ENCODE data around the gene TM9SF3.

TM9SF3 gene

DNA sequence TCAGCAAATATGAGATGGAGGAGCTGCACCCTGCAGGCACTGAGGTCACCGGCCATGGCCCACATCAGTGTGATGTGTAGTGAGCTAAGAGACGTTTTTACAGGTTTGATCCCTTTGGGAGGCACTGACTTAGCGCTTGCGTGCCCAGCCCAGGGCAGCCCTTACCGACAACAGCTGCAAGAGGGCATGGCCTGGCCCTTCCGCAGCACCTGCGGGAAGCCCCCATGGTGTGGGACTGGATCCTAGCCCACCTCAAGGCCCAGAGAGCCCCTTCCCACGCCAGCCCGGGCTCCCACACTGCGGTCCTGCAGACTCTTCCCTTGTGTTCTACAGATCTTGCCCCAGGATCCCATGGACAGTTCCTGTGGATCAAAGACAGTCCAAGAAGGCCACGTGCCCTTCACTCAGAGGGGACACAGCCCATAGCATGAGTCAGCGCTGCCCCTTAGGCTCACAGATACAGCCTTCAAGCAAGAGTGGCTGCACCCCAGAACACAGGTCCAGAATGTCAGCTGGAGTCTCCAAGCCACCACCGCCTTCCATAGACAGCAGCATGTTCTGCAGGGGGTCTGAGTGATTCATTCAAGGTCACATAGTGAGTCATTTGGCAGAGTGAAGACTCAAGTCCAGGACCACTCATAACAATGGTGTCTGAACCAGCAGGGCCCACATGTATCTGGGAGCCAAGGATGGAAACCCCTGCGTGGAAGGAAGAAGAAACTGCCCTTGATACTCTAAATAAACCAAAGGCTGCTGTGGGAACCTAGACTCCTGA, 98.5 kb downstream of the TM9SF3 start:
- no peak overlapping the region for H3K27ac ChIP-seq (ENCODE audit: insufficient read depth in 1 of 2, low read depth in 1 of 2, low read length in 2 of 2, poor library complexity in 1 of 2, severe bottlenecking in 2 of 2)
- DNase-seq, result no peak
- 95% methylated on average over 14 of the region's 14 CpGs for WGBS (ENCODE audit: insufficient coverage)
- POLR2A ChIA-PET, result no interaction called here
- H3K4me3 ChIP-seq (ENCODE audit: control insufficient read depth in 1 of 7, extremely low read depth in 1 of 7, insufficient read depth in 4 of 7, low read depth in 2 of 7, low read length in 6 of 7), result no peak overlapping the region
- CTCF ChIA-PET, result no interaction called here
- H3K27me3 ChIP-seq (replicated peaks in 2 of 5; ENCODE audit: control insufficient read depth in 4 of 5, insufficient read depth in 5 of 5, low read length in 4 of 5), result peaks cover 0 to 9% (median 4%) of the 10 kb centered on the region in 5 experiments
- H3K9me3 ChIP-seq (ENCODE audit: control extremely low read depth in 1 of 5, control insufficient read depth in 4 of 5, insufficient read depth in 2 of 5, low read depth in 1 of 5, low read length in 4 of 5), result no peaks in the 10 kb centered on the region
- H3K36me3 ChIP-seq (ENCODE audit: control insufficient read depth in 4 of 4, insufficient read depth in 4 of 4, low read length in 3 of 4), result no peaks in the 10 kb centered on the region
- H3K4me1 ChIP-seq (ENCODE audit: control extremely low read depth in 1 of 4, control insufficient read depth in 4 of 4, insufficient read depth in 4 of 4, low read length in 3 of 4), result no peaks in the 10 kb centered on the region

DNA sequence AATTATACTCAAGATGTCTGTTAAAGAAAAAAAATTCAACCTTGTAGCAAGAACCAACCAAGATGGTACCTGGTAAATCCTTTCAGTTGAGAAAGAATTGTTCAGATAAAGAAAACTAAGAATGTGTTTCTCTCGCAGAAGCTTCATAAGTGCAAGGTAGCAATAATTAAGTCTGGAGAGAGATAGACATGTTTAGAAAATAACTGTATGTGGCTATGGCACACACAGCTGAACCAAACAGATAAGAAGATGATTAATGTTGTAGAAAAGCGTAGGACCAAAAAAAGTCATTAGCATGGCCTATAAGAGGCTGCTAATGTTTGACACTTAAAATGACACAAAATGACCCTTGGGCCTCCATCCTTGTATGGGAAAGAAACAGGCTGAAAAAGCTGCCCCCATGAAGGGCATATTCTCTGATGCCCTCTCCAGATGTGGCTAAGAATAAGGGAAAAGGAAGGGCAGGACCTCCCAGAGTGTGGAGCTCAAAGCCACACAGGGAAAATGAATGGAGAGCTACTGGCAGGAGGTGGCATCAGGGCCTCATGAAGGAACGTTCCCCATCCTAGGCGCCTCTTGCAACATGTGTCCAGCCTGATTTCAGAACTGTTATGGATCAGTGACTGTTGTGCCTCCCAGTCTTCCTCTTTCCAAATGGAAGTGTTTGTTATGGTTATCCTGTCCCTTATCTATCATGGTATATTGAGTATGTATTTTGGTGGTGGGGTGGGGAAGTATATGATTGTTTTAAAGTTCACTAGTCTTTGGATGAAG, 103.8 kb downstream of the TM9SF3 start:
- H3K36me3 ChIP-seq (ENCODE audit: control insufficient read depth in 4 of 4, insufficient read depth in 4 of 4, low read length in 3 of 4), result no peaks in the 10 kb centered on the region
- DNase-seq, result peak; percentile 14 to 70 (median 46)
- POLR2A ChIA-PET, result no interaction called here
- no peak overlapping the region for H3K27ac ChIP-seq (ENCODE audit: insufficient read depth in 1 of 2, low read depth in 1 of 2, low read length in 2 of 2, poor library complexity in 1 of 2, severe bottlenecking in 2 of 2)
- peaks cover 0 to 7% (median 2%) of the 10 kb centered on the region in 5 experiments for H3K27me3 ChIP-seq (replicated peaks in 2 of 5; ENCODE audit: control insufficient read depth in 4 of 5, insufficient read depth in 5 of 5, low read length in 4 of 5)
- no peak overlapping the region for H3K4me3 ChIP-seq (ENCODE audit: control insufficient read depth in 1 of 7, extremely low read depth in 1 of 7, insufficient read depth in 4 of 7, low read depth in 2 of 7, low read length in 6 of 7)
- peaks cover 0 to 3% (median 0%) of the 10 kb centered on the region in 5 experiments for H3K9me3 ChIP-seq (ENCODE audit: control extremely low read depth in 1 of 5, control insufficient read depth in 4 of 5, insufficient read depth in 2 of 5, low read depth in 1 of 5, low read length in 4 of 5)
- CTCF ChIA-PET, result interaction anchor here (6.1 kb wide), 1 partner anchor 8 kb away, joined by 17 read pairs; no protein-coding TSS in a partner anchor
- H3K4me1 ChIP-seq (ENCODE audit: control extremely low read depth in 1 of 4, control insufficient read depth in 4 of 4, insufficient read depth in 4 of 4, low read length in 3 of 4), result no peaks in the 10 kb centered on the region
- WGBS (ENCODE audit: insufficient coverage), result 87% methylated on average over 3 of the region's 4 CpGs

DNA sequence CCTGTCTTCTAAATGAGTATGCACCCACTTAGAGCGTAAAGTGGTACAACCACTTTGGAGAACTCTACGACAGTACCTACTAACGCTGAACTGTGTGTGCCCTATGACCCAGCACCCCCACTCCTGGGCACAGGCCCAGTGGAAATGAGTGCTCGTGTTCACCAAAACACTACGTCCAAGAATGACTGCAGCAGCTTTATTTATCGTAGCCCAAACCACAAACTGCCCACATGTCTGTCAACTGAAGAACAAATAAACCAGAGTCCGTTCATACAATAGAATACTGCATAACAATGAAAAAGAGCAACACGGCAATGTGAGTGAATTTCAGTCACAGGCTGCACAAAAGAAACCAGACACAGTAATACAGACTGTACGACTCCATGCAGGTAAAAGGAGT, 108.5 kb downstream of the TM9SF3 start:
- ChIA-PET CTCF (interaction anchor here (6.1 kb wide), 1 partner anchor 12 kb away, joined by 17 read pairs; no protein-coding TSS in a partner anchor), POLR2A (no interaction called here)
- DNase-seq, result no peak
- H3K27me3 ChIP-seq (replicated peaks in 2 of 5; ENCODE audit: control insufficient read depth in 4 of 5, insufficient read depth in 5 of 5, low read length in 4 of 5), result peaks cover 0 to 9% (median 4%) of the 10 kb centered on the region in 5 experiments
- peaks cover 0 to 4% (median 0%) of the 10 kb centered on the region in 5 experiments for H3K9me3 ChIP-seq (ENCODE audit: control extremely low read depth in 1 of 5, control insufficient read depth in 4 of 5, insufficient read depth in 2 of 5, low read depth in 1 of 5, low read length in 4 of 5)
- no peak overlapping the region for H3K4me3 ChIP-seq (ENCODE audit: control insufficient read depth in 1 of 7, extremely low read depth in 1 of 7, insufficient read depth in 4 of 7, low read depth in 2 of 7, low read length in 6 of 7)
- 87% methylated on average over 9 of the region's 9 CpGs for WGBS (ENCODE audit: insufficient coverage)
- no peaks in the 10 kb centered on the region for H3K36me3 ChIP-seq (ENCODE audit: control insufficient read depth in 4 of 4, insufficient read depth in 4 of 4, low read length in 3 of 4)
- no peak overlapping the region for H3K27ac ChIP-seq (ENCODE audit: insufficient read depth in 1 of 2, low read depth in 1 of 2, low read length in 2 of 2, poor library complexity in 1 of 2, severe bottlenecking in 2 of 2)
- H3K4me1 ChIP-seq (ENCODE audit: control extremely low read depth in 1 of 4, control insufficient read depth in 4 of 4, insufficient read depth in 4 of 4, low read length in 3 of 4), result no peaks in the 10 kb centered on the region

DNA sequence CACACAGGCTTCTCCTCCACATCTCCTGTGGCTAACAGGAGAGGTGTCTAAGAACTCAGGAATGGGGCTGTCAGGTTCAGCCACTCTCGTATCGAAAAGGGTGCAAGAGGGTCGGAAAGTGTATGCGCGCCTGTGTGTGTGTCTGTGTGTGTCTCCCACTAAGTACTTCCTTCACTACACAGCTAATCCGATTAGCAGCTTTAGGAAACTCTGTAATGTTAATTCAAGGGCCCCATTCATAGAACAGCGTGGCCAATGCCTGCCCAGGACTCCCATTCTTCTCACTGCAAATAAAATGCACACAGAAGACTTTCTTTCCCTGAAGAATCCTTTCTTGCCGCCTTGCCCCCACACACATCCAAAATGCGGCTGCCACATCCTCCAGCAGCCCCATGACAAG, 112.9 kb downstream of the TM9SF3 start:
- Histone ChIP-seq H3K4me3 (ENCODE audit: control insufficient read depth in 1 of 7, extremely low read depth in 1 of 7, insufficient read depth in 4 of 7, low read depth in 2 of 7, low read length in 6 of 7) (no peak overlapping the region), H3K36me3 (ENCODE audit: control insufficient read depth in 4 of 4, insufficient read depth in 4 of 4, low read length in 3 of 4) (no peaks in the 10 kb centered on the region), H3K27ac (ENCODE audit: insufficient read depth in 1 of 2, low read depth in 1 of 2, low read length in 2 of 2, poor library complexity in 1 of 2, severe bottlenecking in 2 of 2) (no peak overlapping the region), H3K4me1 (ENCODE audit: control extremely low read depth in 1 of 4, control insufficient read depth in 4 of 4, insufficient read depth in 4 of 4, low read length in 3 of 4) (no peaks in the 10 kb centered on the region), H3K9me3 (ENCODE audit: control extremely low read depth in 1 of 5, control insufficient read depth in 4 of 5, insufficient read depth in 2 of 5, low read depth in 1 of 5, low read length in 4 of 5) (peaks cover 0 to 2% (median 0%) of the 10 kb centered on the region in 5 experiments), H3K27me3 (replicated peaks in 2 of 5; ENCODE audit: control insufficient read depth in 4 of 5, insufficient read depth in 5 of 5, low read length in 4 of 5) (peaks cover 0 to 11% (median 3%) of the 10 kb centered on the region in 5 experiments)
- POLR2A ChIA-PET, result no interaction called here
- 86% methylated on average over 9 of the region's 9 CpGs for WGBS (ENCODE audit: insufficient coverage)
- DNase-seq, result no peak
- CTCF ChIA-PET, result no interaction called here

DNA sequence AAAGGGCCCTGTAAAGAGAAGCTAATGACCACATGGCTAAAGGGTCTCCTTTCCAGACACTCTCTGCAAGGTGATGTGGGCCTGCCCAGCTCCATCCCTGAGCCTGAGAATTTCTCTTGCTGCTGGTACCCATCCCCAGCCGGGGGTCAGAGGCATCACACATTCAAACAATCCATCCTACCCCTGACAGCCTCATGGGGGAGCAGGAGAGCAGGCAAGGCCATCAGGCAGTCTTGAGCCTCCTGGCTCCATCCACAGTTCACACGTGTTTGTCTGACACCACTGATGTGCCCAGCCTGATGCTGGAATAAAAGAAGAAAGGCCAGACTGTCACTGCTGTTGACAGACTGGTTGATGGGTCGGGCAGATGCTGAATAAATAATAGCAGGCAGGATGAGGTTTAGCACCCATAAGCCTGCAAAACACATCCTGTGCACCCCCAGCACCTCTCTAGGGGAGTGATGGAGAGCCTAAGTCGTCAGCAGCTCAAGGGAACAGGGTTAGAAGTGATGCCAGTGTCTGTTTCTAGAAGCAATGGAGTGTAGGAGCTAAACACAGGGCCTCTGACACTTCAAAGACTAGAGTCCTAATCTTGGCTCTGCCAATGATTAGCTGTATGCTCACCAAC, 116.6 kb downstream of the TM9SF3 start:
- CTCF ChIA-PET, result interaction anchor here (0.8 to 2.6 kb wide), 5 partner anchors 11 to 54 kb away, joined by 3 to 8 read pairs (median 4); no protein-coding TSS in a partner anchor
- no peaks in the 10 kb centered on the region for H3K4me1 ChIP-seq (ENCODE audit: control extremely low read depth in 1 of 4, control insufficient read depth in 4 of 4, insufficient read depth in 4 of 4, low read length in 3 of 4)
- WGBS (ENCODE audit: insufficient coverage), result 41% methylated on average over 2 of the region's 4 CpGs
- no peak overlapping the region for H3K27ac ChIP-seq (ENCODE audit: insufficient read depth in 1 of 2, low read depth in 1 of 2, low read length in 2 of 2, poor library complexity in 1 of 2, severe bottlenecking in 2 of 2)
- H3K27me3 ChIP-seq (replicated peaks in 2 of 5; ENCODE audit: control insufficient read depth in 4 of 5, insufficient read depth in 5 of 5, low read length in 4 of 5), result peaks cover 0 to 9% (median 3%) of the 10 kb centered on the region in 5 experiments
- no peak overlapping the region for H3K4me3 ChIP-seq (ENCODE audit: control insufficient read depth in 1 of 7, extremely low read depth in 1 of 7, insufficient read depth in 4 of 7, low read depth in 2 of 7, low read length in 6 of 7)
- POLR2A ChIA-PET, result no interaction called here
- DNase-seq, result peak; percentile 21 to 55 (median 54)
- peaks cover 0 to 2% (median 0%) of the 10 kb centered on the region in 5 experiments for H3K9me3 ChIP-seq (ENCODE audit: control extremely low read depth in 1 of 5, control insufficient read depth in 4 of 5, insufficient read depth in 2 of 5, low read depth in 1 of 5, low read length in 4 of 5)
- no peaks in the 10 kb centered on the region for H3K36me3 ChIP-seq (ENCODE audit: control insufficient read depth in 4 of 4, insufficient read depth in 4 of 4, low read length in 3 of 4)

DNA sequence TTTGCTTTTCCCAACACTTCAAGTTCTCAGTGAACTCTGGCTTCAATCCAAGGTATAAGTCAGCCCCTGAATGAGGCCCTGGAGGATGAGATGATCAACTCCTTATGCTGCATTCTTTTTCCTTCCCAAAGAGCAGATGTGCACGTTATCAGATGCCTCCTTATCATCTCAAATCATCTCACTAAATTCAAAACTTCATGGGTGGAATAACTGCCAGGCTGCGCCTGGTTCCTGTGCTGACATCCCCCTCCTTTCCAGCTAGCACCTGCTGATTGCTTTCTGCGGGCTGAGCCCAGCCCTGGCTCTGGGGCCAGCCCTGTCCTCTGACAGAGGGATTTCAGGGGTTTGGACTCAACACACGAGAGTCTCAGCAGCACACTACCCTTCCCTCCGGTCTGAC, 118.0 kb downstream of the TM9SF3 start:
- DNase-seq, result no peak
- H3K27ac ChIP-seq (ENCODE audit: insufficient read depth in 1 of 2, low read depth in 1 of 2, low read length in 2 of 2, poor library complexity in 1 of 2, severe bottlenecking in 2 of 2), result no peak overlapping the region
- H3K4me3 ChIP-seq (ENCODE audit: control insufficient read depth in 1 of 7, extremely low read depth in 1 of 7, insufficient read depth in 4 of 7, low read depth in 2 of 7, low read length in 6 of 7), result no peak overlapping the region
- ChIA-PET CTCF (interaction anchor here (0.6 to 2.6 kb wide), 8 partner anchors 11 to 128 kb away, joined by 3 to 8 read pairs (median 3); partner anchors contain the start of gene TLL2), POLR2A (no interaction called here)
- WGBS (ENCODE audit: insufficient coverage), result 74% methylated on average over 5 of the region's 5 CpGs
- peaks cover 0 to 4% (median 0%) of the 10 kb centered on the region in 5 experiments for H3K27me3 ChIP-seq (replicated peaks in 2 of 5; ENCODE audit: control insufficient read depth in 4 of 5, insufficient read depth in 5 of 5, low read length in 4 of 5)
- H3K9me3 ChIP-seq (ENCODE audit: control extremely low read depth in 1 of 5, control insufficient read depth in 4 of 5, insufficient read depth in 2 of 5, low read depth in 1 of 5, low read length in 4 of 5), result no peaks in the 10 kb centered on the region
- no peaks in the 10 kb centered on the region for H3K4me1 ChIP-seq (ENCODE audit: control extremely low read depth in 1 of 4, control insufficient read depth in 4 of 4, insufficient read depth in 4 of 4, low read length in 3 of 4)
- H3K36me3 ChIP-seq (ENCODE audit: control insufficient read depth in 4 of 4, insufficient read depth in 4 of 4, low read length in 3 of 4), result no peaks in the 10 kb centered on the region
